Loucy (cell line): ENCODE data around the gene ZNF627.

ENCODE experiments used
- EZH2phosphoT487 ChIP-seq: fragments of 200-600 bp; IDR thresholded peaks from 2 replicates; pipeline ENCODE4 v1.6.1; 2018; ENCODE audit warnings: antibody characterized with exemption, mild to moderate bottlenecking, moderate library complexity, borderline replicate concordance
- TF ChIP-seq, protein P1 (sequence below): fragments of 200-600 bp; sonication (generic); conservative IDR thresholded peaks from 2 replicates; pipeline ENCODE4 v1.5.1; 2014; ENCODE audit warnings: mild to moderate bottlenecking, antibody characterized with exemption, low read length

DNA sequence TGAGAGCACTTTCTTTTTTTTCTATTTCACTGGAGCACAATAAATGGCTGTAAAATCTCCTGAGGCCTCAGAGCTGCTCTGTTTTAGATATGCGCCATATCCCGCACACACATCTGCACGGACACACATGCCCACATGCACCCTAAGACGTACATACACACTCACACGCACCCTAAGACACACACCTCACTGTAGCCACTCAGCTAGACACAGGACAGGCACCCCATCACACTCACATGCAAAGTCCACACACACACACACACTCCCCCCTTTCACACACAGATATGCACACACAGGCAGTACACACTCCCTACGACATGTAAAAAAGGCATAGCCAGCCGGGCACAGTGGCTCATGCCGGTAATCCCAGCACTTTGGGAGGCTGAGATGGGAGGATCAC, 47.0 kb upstream of the ZNF627 start:
- TF ChIP-seq, protein P1, sequence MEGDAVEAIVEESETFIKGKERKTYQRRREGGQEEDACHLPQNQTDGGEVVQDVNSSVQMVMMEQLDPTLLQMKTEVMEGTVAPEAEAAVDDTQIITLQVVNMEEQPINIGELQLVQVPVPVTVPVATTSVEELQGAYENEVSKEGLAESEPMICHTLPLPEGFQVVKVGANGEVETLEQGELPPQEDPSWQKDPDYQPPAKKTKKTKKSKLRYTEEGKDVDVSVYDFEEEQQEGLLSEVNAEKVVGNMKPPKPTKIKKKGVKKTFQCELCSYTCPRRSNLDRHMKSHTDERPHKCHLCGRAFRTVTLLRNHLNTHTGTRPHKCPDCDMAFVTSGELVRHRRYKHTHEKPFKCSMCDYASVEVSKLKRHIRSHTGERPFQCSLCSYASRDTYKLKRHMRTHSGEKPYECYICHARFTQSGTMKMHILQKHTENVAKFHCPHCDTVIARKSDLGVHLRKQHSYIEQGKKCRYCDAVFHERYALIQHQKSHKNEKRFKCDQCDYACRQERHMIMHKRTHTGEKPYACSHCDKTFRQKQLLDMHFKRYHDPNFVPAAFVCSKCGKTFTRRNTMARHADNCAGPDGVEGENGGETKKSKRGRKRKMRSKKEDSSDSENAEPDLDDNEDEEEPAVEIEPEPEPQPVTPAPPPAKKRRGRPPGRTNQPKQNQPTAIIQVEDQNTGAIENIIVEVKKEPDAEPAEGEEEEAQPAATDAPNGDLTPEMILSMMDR = no peak
- TF ChIP-seq EZH2phosphoT487 = no peak
